C4-2B (cell line): ENCODE measurements around the gene ARHGEF25.

Experiments used
- H3K27ac ChIP-seq: fragments of 450-650 bp; 2 replicates; pipeline ENCODE4 v1.5.1; 2017
- ZFX ChIP-seq: fragments of 450-650 bp; IDR thresholded peaks from 2 replicates; pipeline ENCODE4 v1.6.1; 2017
- TF ChIP-seq, protein P1 (sequence below): fragments of 450-650 bp; conservative IDR thresholded peaks from 2 replicates; pipeline ENCODE4 v1.5.1; 2017; ENCODE audit warnings: mild to moderate bottlenecking

Gene ARHGEF25

GRCh38 chr12:57574795-57575194 lies 36.4 kb upstream of the ARHGEF25 start:
- TF ChIP-seq, protein P1, sequence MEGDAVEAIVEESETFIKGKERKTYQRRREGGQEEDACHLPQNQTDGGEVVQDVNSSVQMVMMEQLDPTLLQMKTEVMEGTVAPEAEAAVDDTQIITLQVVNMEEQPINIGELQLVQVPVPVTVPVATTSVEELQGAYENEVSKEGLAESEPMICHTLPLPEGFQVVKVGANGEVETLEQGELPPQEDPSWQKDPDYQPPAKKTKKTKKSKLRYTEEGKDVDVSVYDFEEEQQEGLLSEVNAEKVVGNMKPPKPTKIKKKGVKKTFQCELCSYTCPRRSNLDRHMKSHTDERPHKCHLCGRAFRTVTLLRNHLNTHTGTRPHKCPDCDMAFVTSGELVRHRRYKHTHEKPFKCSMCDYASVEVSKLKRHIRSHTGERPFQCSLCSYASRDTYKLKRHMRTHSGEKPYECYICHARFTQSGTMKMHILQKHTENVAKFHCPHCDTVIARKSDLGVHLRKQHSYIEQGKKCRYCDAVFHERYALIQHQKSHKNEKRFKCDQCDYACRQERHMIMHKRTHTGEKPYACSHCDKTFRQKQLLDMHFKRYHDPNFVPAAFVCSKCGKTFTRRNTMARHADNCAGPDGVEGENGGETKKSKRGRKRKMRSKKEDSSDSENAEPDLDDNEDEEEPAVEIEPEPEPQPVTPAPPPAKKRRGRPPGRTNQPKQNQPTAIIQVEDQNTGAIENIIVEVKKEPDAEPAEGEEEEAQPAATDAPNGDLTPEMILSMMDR = no peak
- TF ChIP-seq ZFX = no peak
- no peak overlapping the region for H3K27ac ChIP-seq

DNA sequence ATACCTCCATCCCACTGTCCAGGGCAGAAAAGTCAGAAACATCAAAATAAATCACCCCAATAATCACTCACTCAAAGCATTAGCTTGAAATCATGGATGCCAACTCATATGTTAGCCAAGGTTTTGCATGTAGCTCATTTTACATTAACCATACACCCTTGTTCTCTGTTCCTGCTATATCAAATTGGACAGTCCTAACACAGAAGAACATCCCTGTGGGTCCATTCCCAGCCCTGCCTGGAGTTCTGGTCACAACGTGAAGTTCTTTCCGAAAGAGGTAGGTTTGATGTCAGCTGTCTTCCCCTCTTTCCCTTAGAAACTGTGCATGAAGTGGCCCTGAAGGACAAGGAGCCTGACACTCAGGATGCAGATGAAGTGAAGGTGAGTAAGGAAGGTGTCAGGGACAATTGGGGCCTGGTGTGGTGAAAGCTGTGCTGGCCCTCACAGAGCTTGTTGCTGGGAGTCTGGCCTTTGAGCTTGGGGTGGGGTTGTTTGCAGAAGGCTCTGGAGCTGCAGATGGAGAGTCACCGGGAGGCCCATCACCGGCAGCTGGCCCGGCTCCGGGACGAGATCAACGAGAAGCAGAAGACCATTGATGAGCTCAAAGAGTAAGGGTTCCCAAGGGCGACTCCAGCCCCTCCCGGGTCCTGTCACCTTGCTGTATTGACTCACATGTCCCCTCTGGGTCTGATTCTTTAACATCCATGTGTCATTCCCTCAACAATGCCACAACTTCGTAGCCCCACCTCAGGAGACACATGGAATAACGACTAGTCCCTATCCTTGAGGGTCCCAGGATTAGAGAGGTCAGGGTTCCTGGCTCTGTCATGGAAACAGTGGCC lies 35.2 kb upstream of the ARHGEF25 start:
- TF ChIP-seq ZFX = no peak
- TF ChIP-seq, protein P1 = no peak
- no peak overlapping the region for H3K27ac ChIP-seq

- no peak overlapping the region for H3K27ac ChIP-seq
- TF ChIP-seq, protein P1 = no peak
- no peak for TF ChIP-seq ZFX
These were observed 34.5 kb upstream of the ARHGEF25 start for GRCh38 chr12:57576613-57577160.

- TF ChIP-seq ZFX = no peak
- TF ChIP-seq, protein P1 = no peak
- H3K27ac ChIP-seq = no peak overlapping the region
These were observed 33.1 kb upstream of the ARHGEF25 start for GRCh38 chr12:57577981-57578758.

GRCh38 chr12:57579011-57579410 lies 32.2 kb upstream of the ARHGEF25 start:
- H3K27ac ChIP-seq = no peak overlapping the region
- TF ChIP-seq, protein P1 = no peak

DNA sequence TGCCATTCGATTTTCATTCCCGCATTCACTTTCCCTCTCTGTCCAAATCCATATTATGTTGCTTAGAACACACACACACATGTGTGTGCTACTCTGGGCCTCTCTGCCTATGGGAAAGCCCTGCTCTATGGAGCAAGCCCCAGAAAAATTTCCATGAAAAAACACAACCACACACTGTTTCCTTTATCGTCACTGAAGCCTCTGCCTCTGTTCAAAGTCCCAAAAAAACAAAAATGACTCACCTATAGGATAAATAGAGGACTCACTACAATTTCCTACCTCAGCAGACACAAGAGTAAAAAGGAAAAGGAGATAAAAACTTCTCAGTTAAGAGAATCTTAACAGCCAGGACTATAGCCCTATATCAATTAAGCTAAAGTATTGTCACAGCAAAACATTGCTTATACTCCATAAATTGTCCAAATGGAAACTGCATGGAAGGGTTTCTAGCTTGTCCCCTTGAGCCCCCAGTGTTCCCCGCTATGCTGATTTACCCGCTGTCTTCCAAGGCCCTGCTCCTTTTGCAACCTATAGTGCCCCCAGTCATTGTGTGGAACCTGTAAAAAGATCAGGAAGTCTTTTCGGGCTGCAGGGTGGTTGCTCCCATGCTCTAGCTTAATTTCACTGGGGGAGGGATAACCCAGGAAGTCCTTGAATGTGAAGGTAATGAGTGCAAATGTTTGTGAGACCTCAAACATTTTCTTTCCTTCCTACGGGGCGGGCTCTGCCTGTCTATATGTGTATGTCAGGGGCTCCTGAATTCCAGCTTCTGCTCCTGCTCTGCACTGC lies 31.4 kb upstream of the ARHGEF25 start:
- TF ChIP-seq, protein P1 = no peak
- no peak for TF ChIP-seq ZFX
- no peak overlapping the region for H3K27ac ChIP-seq
